HL-60 (cell line): ENCODE data around the gene ETV3L.

Experiments
- CTCF ChIP-seq: IDR thresholded peaks from one replicate; pipeline ENCODE4 v1.5.1; 2011; ENCODE audit warnings: low read length, control low read depth, inconsistent platforms; ENCODE audit not compliant: insufficient read depth
- GABPA ChIP-seq: IDR thresholded peaks from 2 replicates; pipeline ENCODE4 v1.6.1; 2012; ENCODE audit warnings: low read depth
- POLR2AphosphoS5 ChIP-seq: IDR thresholded peaks from 2 replicates; pipeline ENCODE4 v1.6.1; 2012; ENCODE audit warnings: low read depth
- REST ChIP-seq: IDR thresholded peaks from 2 replicates; pipeline ENCODE4 v1.6.1; 2012; ENCODE audit warnings: low read depth; ENCODE audit not compliant: insufficient replicate concordance
- SPI1 ChIP-seq: IDR thresholded peaks from 2 replicates; pipeline ENCODE4 v1.6.1; 2012; ENCODE audit warnings: low read depth, mild to moderate bottlenecking, borderline replicate concordance

GRCh38 chr1:157113631-157114030 is 14.0 kb upstream of the ETV3L start:
- no peak for TF ChIP-seq CTCF
- TF ChIP-seq REST = no peak
- no peak for TF ChIP-seq POLR2AphosphoS5
- TF ChIP-seq GABPA = no peak
- TF ChIP-seq SPI1 = no peak
